Effector CD8-positive, alpha-beta T cell (primary cell): ENCODE measurements around the gene COL4A1.

Experiments
- DNase-seq: peaks from one replicate; lab custom pipeline; 2025; lab: John Stamatoyannopoulos, UW

The COL4A1 gene

DNA sequence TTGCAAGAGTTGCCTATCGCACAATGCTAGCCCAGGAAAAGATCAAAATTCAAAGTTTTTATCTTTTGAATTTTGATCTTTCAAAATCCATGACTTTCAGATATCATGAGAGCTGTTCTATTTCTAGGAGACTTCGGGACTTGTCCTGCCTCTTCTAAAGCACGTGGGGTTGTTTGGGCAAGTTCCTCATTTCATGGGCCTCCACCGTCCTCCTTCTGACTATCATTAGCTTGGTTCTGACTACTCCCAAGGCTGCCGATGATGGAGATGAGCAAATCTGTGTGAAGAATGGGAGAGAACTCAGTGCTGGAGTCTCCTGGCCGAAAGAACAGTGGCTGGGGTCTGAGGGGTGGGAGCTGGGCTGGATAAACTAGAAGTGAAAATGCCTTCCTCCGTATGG, 86.5 kb downstream of the COL4A1 start:
- no peak for DNase-seq

DNA sequence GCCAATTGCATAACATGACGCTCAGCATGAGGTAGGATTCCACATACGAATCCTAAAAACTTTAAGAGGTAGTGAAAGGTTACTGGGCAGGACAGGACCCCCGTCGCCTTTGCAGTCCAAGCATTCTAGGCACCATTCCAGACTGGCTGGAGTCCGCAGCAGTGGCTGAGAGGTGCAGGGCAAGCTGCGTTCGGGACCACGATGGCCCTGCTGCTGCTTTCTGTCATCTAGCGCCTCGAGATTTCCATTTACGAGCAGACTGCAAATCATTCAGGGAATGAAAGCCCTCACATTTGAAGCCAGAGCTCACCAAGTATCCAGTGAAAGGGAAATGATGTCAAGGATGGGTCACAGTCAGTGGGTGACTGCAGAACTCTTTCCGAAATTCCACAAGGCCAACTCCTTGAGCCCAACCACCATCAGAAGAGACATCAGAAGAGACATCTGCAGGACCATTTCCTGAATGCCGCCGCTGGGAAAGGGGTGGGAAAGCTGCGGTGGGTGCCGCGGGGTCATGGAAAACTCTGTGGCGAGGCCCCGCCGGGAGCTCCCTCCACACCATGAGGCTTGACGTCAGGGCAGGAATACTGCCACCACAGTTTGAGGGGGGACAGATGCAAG, 88.3 kb downstream of the COL4A1 start:
- no peak for DNase-seq

DNA sequence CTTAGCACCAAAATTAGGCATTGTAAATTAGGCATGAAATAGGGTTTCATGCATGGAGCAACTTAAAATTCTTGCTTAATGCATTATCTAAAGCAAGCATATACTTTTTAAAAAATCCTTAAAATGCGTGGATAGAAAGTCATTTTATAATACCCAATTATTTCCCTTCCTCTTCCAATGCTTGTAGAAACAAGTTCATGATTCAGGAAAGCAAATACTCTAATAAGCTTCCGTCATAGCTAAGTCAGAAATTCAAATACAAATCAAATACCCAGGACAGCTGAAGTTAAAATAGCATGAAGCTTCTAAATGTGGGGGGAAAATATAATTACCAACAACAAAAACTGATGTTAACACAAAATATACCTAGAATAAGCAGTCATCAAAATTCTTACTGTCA, 89.1 kb downstream of the COL4A1 start:
- DNase-seq: no peak

DNA sequence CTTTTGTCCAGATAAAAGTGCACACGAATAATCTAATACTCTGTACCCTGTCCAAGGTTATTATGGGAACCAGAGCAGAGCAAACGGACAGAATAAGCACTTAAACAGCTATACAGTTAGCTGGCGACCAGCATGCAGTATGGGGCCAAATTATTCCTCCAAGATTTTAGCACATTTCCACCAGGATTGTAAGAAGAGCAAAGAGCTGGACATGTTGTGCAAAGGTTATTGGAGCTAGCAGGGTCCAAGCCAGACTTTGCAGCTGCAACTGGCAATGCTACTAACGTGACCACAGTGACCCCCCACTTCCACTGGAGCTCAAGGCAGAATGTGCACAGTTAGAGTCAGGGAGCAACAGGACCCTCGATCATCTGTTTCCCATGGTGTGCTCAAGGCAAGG, 89.9 kb downstream of the COL4A1 start:
- no peak for DNase-seq

DNA sequence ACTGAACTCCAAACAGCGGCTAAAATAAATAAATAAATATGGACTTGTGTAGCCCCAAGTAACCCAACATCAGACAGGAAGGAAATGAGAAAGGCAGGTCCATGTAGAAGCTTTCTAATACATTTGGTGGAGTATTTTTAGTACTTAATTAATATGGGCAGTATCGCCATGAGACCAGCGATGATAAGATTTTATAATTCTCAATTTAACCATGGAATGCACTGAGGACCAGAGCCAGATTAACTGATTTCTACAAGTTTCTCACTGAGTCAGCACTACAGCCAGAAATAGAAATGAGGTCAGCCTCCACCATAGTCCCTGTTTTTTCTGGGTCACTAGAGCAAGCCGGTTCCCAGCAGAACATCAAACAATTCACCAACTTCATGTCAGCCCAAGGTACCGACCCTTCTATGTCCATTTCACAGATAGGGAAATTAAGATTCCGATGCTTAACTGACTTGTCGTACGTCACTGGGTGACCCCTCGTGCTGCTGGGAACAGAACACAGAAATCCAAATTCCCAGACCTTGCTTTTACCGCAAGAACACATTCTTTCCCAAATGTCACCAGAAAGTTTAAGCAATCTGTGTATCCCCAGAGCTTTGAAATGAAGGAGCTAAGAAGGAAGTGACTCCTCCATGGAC, 90.4 kb downstream of the COL4A1 start:
- no peak for DNase-seq

DNA sequence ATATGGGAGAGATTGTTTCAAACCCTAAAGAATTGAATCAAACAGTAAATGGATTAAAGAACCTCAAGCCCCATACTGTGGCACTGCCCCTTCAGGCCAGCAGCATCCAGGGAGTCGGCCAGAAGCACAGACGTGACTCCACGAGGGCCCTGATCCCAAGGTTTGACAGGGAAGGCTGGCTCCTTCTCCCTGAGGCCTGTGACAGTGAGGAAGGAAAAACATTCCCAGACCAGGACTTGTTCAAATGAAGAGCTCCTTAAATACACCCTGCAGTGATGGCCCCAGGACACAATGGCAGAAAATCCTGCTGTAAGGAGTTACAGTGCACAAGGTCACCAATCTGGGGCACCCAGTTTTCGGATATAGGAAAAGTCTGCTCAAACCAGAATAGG, 91.0 kb downstream of the COL4A1 start:
- no peak for DNase-seq

DNA sequence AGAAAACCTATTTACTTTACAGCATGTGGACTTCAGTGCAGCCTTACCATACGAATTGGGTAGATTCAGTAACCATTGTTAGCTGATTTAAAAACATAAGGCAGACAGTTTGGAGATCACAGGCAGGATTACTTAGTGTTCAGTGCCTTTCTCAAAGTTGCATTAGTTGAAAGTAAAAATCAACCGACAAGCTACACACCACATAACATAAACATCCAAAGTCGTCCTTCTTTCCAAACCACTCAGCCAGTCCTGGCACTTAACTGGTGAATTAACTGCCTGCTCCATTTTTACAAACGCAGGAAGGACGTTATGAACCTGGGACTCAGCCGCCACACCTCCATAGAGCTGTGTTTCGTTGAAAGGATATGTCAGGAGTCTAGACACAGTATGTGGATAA, 91.4 kb downstream of the COL4A1 start:
- DNase-seq: no peak

DNA sequence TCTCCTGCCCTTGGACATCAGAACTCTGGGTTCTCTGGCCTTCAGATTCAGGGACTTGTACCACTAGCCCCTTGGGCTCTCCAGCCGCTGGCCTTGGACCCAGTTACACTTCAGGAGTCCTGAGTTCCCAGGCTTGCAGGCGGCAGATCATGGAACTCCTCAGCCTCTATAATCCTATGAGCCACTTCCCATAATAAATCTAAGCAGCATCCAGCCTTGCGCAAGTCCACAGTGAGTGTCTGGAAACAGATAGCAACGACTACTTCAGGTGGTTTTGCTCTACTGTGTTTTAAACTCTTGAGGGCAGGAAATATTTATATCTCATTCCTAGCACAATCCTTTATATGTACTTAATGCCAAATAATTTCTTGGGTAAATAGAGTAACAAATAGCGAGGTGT, 92.3 kb downstream of the COL4A1 start:
- DNase-seq: no peak

DNA sequence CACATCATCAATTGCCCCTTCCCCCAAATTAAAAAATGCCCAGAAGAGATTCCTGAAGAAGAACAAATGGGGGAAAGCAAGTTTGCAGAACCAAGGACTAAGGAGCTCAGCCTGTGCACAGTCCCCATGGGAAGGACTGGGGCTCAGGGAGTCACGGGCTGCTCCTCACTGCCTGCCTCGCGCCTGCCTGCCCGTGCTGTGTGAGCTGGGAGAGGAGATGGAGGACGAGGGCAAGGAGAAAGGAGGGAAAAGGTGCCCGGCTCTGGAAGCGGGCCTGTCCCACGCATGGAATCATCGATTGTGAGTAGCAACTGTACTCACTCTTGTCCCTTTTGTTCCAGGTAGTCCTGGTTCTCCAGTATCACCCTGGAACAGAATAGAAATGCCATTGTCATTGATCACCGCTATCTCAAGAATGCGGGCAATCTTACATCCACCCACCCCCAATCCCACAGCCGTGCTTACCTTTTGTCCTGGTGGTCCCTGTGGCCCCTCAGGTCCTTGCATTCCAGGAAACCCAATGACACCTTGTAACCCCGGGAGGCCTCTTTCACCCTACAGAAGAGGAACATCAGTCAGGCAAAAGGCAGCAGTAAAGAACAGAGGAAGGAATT, 93.4 kb downstream of the COL4A1 start:
- DNase-seq: no peak

DNA sequence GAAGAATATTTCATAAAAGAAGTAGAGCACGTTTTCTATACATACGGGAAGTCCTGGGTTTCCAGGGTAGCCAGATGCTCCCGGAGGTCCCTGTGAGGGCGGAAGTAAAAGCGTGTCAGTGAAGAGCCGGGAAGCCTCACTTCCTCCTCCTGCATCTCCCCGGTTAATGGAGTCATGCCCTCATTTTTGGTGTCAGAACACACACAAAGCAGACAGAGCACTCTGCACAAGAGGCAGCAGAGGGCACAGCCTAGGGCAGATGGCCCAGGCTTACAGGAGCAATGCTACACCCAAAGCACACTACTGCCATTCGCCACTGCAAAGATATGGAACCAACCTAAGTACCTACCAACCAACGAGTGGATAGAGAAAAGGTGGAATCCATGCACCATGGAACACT, 94.4 kb downstream of the COL4A1 start:
- DNase-seq: no peak

DNA sequence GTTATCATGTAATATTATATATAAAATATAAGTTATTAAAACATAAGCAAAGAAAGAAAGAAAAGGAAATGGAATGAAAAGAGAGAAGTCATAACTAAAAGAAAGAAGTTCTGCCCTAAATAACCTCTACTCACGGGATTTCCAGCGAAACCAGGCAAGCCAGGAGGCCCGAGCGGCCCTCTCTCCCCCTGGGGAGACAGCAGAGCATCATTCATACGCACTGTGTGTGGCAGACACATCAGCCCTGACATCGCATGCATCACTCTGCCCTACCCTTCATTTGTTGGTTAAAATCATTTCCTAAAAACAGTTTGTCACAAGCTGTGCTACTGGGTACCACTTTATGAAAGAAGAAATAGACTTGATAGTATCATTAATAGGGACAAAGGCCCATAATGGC, 95.2 kb downstream of the COL4A1 start:
- no peak for DNase-seq

DNA sequence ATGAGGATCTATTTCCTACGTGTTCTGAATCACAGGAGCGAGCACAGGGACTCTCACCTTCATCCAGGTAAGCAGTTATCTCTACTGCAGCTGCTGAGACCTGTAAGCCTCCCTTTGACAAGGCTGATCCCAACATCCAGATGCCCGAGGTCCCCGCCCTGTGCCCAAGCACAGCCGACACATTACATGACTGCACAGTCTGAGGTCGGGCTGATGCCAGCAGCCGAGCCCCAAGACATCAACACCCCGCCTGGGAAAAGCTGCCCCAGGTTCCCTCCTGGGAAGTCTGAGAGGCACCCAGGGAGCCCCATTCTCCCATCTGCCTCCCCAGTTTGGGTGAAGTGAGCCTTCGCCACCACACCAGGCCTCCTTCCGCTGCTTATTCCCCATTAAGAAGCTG, 95.9 kb downstream of the COL4A1 start:
- DNase-seq: no peak

DNA sequence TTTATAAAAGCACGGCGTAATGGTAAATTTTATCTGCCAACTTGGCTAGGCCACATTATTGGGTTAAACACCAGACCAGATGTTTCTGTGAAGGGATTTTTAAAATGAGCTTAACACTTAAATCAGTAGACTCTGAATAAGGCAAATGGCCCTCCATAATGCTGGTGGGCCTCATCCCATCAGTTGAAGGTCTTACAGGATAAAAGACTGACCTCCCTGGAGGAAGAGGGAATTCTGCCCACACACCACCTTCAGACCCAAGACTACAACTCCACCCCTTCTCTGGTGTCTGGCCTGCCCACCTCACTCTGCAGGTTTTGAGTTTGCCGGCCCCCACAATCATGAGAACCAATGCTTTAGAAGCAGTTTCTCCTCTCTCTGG, 96.4 kb downstream of the COL4A1 start:
- no peak for DNase-seq

DNA sequence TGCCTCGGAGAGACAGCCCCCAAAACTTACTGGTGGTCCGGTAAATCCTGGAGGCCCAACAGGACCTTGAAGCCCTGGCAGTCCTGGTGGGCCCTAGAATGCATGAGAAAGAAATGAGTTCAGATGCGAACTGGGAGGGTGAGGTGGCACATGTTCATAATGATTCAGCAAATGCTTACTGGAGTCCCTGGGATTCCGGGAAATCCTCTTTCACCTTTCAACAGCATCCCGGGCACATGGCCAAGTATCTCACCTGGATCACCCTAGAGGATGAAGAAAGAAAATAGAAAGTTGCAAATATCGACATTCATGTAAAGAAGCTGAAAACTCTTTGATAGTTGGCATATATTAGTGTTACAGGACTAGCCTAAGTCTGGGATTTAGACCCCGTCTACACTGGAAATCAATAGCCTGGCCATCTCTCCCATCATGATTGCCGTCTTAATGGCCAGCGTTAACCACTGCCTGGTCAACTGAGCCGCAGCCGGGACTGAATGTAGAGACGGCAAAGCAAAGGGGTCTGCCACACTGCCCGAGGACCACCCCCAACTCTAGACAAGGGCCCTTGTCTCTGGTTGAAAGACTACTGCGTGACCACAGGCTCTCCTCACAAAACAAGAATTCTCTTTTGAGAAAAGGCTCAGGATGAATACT, 96.9 kb downstream of the COL4A1 start:
- DNase-seq: no peak

DNA sequence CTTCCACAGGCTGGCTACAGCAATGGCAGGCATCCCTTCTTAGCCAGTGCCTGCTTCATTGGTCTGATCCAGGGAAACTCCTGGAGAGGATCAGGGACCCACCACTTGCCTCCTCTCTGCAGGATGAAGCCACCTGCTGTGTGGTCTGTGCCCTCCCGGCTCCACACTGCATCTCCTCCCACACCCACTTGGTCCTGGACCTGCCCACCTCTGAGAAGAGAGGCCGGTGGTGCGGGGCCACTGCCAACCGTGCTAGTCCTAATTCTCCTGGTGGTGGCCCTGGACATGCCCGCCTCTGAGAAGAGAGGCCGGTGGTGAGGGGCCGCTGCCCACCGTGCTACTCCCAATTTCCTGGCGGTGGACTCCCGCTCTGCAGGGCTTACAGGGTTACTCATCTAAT, 98.8 kb downstream of the COL4A1 start:
- no peak for DNase-seq

DNA sequence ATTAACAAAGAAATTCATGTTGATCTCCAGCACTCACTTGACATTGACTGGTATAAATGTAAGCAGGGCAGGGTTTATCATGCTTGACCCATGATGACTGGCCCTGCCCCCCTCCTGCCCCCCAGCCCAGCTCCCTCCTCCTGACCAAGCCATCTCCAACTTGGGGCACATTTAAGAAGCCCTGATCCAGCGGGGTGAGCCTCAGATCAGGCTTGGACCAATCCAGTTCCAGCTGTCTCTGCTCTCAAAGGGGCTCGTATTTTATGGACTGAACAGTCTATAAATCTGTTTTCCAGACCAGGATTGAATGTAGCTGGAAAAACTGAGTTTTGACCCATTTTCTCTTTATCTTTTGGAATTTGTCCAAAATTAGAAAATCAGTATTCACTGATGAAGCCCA, 100.0 kb downstream of the COL4A1 start:
- DNase-seq: no peak

DNA sequence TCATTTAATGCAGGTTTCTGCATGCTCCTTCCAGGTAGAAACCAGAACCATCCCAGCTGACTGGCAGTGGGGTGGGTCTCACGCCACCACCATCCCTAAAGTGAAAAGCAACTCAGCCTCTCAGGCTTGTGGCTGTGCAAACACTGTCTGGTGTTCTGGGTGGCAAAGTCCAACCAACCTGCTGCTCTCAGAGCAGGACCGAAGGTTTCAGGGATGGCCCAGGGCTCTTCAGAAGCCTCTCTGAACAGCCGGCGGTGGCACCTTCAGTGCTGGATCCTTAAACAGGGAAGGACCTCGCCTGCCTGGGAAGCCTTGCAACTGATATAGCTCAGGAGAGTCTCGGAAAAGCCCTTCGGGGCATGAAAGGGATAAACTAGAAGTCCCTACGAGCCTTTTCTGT, 100.8 kb downstream of the COL4A1 start:
- no peak for DNase-seq

DNA sequence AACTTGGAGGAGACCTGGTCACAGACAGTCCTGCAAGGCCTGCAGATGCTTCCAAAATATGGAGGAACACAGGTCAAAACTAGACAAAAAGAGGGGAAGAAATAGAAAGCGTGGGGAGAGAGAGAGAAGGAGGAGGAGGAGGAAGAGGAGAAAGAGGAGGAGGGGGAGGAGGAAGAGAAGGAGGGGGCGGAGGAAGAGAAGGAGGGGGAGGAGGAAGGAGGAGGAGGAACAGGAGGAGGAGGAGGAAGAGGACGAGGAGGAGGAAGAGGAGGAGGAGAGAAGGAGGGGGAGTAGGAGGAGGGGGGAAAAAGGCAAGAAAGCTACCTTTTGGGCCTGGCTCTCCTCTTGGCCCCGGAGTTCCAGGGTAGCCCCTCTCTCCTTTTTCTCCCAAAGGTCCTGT, 105.8 kb downstream of the COL4A1 start:
- no peak for DNase-seq

DNA sequence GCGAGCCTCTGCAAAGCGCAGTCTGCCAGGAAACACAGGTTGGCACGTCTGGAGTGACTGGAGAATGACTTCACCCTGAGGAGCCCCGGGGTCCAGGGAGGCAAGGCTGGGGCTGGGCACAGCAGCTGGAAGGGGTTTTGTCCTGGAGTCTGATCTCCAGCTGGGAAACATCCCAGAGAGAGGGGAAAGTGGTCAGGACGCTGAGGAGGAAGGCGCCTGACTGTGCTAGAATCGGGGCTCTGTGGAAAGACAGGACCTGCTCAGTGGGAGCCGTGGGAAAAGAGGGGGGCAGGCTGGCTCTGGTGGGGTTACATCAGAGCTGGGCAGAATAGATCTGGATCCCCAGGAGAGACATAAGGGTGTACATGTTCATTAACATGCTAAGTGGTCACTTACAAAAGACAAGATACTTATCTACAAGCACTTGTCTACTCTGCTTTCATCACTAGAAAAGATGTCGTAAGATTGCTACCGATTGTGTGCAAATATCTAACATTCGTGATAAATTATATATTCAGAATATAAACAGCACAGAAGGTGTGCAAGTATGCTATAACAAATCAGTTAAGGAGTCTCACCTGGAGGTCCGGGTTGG, 106.6 kb downstream of the COL4A1 start:
- no peak for DNase-seq

DNA sequence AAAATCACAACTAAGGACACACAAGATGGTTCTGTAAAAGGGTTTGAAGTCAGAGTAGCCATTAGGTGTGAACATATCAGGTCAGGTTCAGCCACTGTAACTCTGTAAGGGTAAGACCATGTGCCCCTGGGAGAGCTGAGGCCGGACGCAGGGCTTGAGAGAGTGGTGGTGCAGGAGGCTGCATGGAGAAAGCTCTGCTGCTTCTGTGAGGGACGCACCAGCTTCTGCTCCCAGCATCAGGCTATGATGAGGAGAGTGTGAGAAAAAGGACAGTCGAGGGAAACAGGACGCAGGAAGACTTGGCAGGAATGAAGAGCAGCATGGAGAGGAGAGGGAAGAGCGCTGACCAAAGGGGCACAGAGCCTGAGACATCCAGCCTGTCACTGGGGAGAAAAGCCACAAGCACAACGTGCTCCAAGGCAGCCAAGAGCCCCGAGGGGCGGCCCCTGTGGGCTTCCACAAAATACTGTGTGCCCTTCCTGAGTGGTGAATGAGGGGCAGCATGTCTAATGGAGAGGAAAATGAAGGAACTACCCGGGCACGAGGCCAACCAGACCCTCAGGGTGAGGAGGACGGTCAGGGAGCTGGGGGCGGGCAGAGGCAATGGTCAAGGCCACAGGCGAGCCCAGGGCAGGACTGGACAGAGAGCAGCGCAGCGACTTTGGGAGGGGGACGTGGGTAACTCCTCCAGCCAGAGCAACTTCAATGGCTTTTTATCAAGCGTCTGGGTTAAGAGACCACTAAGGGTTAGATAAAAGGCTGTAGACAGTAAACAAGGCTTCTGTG, 107.7 kb downstream of the COL4A1 start:
- DNase-seq: no peak

DNA sequence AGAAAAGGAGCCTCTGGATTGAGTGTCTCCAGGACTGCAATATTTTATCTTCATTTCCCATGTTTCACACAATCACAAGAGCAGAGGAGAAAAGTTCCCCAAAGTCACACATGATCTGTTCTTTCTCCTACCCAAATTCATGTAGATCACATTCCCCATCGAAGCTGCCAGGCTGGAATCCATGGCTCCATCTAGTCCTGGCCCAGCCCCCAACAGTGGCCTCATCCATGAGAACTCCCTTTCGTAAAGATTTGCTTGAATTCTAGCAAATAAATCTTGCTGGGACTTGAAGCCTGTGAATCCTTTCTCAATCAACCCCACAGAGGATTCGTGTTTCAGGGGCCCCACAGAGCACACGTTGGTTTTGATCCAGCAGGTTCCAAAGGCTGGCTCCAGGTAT, 109.5 kb downstream of the COL4A1 start:
- no peak for DNase-seq

DNA sequence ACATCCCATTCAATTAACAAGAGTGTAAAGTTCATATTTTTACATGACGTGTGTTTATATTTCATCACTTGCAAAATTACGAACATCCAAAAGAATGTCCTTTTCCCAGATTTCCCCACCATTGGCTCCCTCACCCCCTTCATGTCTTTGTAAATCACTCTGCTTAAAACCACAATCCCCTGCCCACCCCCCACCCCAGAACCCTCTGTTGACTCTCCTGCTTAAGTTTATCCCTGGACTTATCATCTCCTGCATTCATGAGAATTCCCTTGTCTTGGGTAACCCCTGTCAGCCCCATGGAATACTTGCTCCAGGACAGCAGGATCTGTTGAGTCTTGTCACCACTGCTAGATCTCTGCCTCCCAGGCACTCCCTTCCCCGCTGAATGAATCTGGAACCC, 109.9 kb downstream of the COL4A1 start:
- no peak for DNase-seq
